Peyer's patch (tissue), 4 donors: ENCODE results near the gene F11. TPM values are rescaled to one million over a fixed set of nuclear protein-coding genes. Genes with fewer than 3 reads are reported as not detected.

Experiments
- DNase-seq, 3 donors: peaks; one replicate each; pipeline ENCODE4 v3.0.0-alpha.2; 2017 to 2019
- H3K27ac ChIP-seq, 4 donors: fragments of 200-600 bp; sonication (generic); one replicate each; pipeline ENCODE4 v1.5.1; 2016 to 2019
- H3K27me3 ChIP-seq, 2 donors: fragments of 200-600 bp; sonication (generic); one replicate each; pipeline ENCODE4 v1.5.1; 2019
- H3K36me3 ChIP-seq, 3 donors: fragments of 200-600 bp; sonication (generic); one replicate each; pipeline ENCODE4 v1.5.1; 2016 to 2019
- H3K4me1 ChIP-seq, 4 donors: fragments of 200-600 bp; sonication (generic); one replicate each; pipeline ENCODE4 v1.5.1; 2016 to 2019
- H3K4me3 ChIP-seq, 4 donors: fragments of 200-600 bp; sonication (generic); 1 replicate in 3 of 4; 2 replicates in 1 of 4; pipeline ENCODE4 v1.5.1; 2016 to 2019; ENCODE audit warnings: mild to moderate bottlenecking in 1 of 4
- H3K9me3 ChIP-seq, 4 donors: fragments of 200-600 bp; sonication (generic); one replicate each; pipeline ENCODE4 v1.5.1; 2016 to 2019; ENCODE audit warnings: mild to moderate bottlenecking in 1 of 4
- CTCF ChIP-seq, 6 experiments: fragments of 450-650 bp in 4 of 6; fragments of 200-600 bp in 2 of 6; sonication (generic) in 1 of 6; IDR thresholded peaks; one replicate each; pipeline ENCODE4 v1.5.1; 2017 to 2019; ENCODE audit warnings: antibody characterized with exemption in 6 of 6, mild to moderate bottlenecking in 3 of 6, moderate library complexity in 1 of 6
- POLR2A ChIP-seq, 2 donors: fragments of 450-650 bp; IDR thresholded peaks; one replicate each; pipeline ENCODE4 v1.5.1; 2017; ENCODE audit warnings: antibody characterized with exemption in 2 of 2, mild to moderate bottlenecking in 2 of 2, moderate library complexity in 2 of 2
- total RNA-seq, 4 donors: library from RNA; depleted of rRNA; stranded (reverse); fragments of >200 nt; gene quantifications; one replicate each; pipeline ENCODE4 v1.1.0, GENCODE V29; 2016

Gene F11
- total RNA-seq, 4 donors from 2014 or later = 3.2 to 3.5 TPM; not detected in 2

DNA sequence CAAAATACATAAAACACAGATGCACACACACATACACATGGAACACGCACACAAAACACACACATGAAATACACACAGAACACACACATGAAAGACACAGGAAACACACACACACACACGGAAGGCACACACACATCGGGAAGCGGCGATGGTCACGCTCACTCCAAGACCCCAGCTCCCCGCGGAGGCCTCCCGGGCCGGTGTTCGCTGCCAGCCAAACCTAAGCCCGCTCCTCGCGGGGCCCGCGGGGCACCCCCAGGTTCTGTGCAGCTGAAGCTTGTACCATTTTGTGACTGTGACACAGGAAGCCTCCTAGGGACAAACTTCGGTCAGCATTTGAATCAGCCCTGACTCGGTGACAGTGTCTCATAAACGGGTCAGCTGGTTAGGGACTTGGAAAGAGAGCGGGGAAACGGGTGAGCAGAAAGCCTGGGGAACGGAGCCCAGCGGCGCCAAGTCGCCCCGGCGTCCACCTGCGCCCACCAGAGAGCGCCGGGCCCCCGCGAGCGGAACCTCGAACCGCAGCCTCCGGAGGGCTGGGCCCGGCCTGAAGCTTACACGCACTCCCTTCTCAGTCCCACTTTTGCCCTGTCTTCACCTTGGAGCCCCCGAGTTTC is 32.1 kb downstream of the F11 start:
- H3K27me3 ChIP-seq = no peaks in the 10 kb centered on the region
- H3K36me3 ChIP-seq = no peaks in the 10 kb centered on the region
- no peak overlapping the region for H3K27ac ChIP-seq
- no peak for TF ChIP-seq POLR2A (IDR thresholded peaks at IDR 0.05)
- no peak for TF ChIP-seq CTCF (IDR thresholded peaks at IDR 0.05)
- no peak overlapping the region for H3K4me3 ChIP-seq
- H3K4me1 ChIP-seq = no peaks in the 10 kb centered on the region
- no peak for DNase-seq
- no peaks in the 10 kb centered on the region for H3K9me3 ChIP-seq

- Histone ChIP-seq H3K27me3 (no peaks in the 10 kb centered on the region), H3K4me1 (no peaks in the 10 kb centered on the region), H3K27ac (no peak overlapping the region), H3K4me3 (no peak overlapping the region), H3K9me3 (no peaks in the 10 kb centered on the region), H3K36me3 (no peaks in the 10 kb centered on the region)
- TF ChIP-seq POLR2A (IDR thresholded peaks at IDR 0.05) = no peak
- TF ChIP-seq CTCF (IDR thresholded peaks at IDR 0.05) = no peak
- DNase-seq = no peak
Measured at GRCh38 chr4:186299291-186299690, 33.3 kb downstream of the F11 start.

DNA sequence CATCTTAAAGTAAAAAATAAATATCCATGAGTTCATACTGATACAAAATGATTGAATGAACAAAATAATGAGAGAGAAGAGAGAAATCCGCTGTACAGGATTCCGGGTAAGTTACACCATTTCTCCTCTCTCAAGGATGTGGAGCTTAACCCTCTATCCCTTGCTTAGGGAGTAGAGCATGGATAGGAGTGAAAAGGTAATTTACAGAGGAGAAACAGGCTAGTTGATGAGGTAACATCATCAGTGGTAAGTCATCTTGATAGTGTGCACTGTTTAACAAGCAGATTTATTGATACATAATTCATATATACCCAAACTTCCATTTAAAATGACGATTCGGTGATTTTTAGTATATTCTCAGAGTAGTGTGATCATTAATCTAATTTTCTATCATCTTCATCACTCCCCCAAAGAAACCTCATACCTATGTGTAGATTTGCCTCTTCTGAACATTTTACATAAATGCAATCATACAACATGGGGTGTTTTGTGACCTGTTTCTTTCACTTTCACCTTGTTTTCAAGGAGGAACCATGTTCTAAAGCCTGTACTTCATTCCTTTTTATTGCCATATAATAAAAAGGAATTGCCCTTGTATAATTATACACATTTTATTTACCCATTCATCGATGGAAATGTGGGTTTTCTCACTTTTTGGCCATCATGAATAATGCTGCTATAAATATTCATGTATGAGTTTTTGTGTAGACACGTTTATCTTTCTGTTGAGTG is 34.8 kb downstream of the F11 start:
- DNase-seq = no peak
- no peaks in the 10 kb centered on the region for H3K36me3 ChIP-seq
- H3K27ac ChIP-seq = peak overlapping the region in 1 of 4 donors; percentile 51
- H3K27me3 ChIP-seq = no peaks in the 10 kb centered on the region
- no peaks in the 10 kb centered on the region for H3K4me1 ChIP-seq
- TF ChIP-seq POLR2A (IDR thresholded peaks at IDR 0.05) = no peak
- no peak for TF ChIP-seq CTCF (IDR thresholded peaks at IDR 0.05)
- H3K9me3 ChIP-seq = no peaks in the 10 kb centered on the region
- peak overlapping the region in 2 of 4 donors; percentile 25 to 30 for H3K4me3 ChIP-seq

- H3K4me1 ChIP-seq = no peaks in the 10 kb centered on the region
- no peak for TF ChIP-seq POLR2A (IDR thresholded peaks at IDR 0.05)
- TF ChIP-seq CTCF (IDR thresholded peaks at IDR 0.05) = no peak
- no peak overlapping the region for H3K27ac ChIP-seq
- no peaks in the 10 kb centered on the region for H3K27me3 ChIP-seq
- H3K4me3 ChIP-seq = no peak overlapping the region
- H3K36me3 ChIP-seq = no peaks in the 10 kb centered on the region
- DNase-seq = no peak
- no peaks in the 10 kb centered on the region for H3K9me3 ChIP-seq
Measured at GRCh38 chr4:186304216-186304615, 38.2 kb downstream of the F11 start.

DNA sequence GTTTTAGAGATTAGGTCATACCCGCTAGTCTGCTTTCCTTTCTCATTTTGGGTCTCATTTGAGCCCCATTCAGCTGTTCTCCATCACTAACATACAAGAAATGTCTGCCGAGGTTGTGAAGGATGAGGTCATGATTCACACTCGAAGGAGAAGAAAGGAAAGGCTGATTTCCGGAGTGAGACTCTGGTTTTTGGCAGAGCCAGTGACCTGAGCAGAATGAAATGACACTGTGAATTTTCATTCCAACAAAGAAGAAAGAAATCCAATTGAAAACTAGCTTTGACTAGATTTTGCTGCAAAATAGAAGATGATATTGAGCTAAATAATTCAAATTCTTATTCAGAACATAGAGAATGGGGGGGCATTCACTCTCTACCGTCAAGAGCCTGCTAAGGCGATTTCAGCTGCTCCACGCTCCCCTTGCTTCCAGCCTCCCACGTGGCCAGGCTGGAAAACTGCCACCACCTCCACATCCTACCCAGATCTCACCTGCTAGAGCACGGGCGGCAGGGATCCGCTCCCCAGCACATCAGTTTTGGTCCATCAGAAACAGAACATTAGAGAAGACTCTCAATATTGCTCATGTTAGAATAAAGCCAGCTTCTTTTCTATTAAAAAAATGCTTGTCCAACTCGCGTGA is 39.0 kb downstream of the F11 start:
- no peak for DNase-seq
- H3K36me3 ChIP-seq = no peaks in the 10 kb centered on the region
- TF ChIP-seq CTCF (IDR thresholded peaks at IDR 0.05) (no peak), POLR2A (IDR thresholded peaks at IDR 0.05) (no peak)
- no peak overlapping the region for H3K4me3 ChIP-seq
- no peaks in the 10 kb centered on the region for H3K4me1 ChIP-seq
- no peaks in the 10 kb centered on the region for H3K27me3 ChIP-seq
- H3K9me3 ChIP-seq = no peaks in the 10 kb centered on the region
- no peak overlapping the region for H3K27ac ChIP-seq
